ENCODE results near the gene QRICH1. TPM values are rescaled to one million over a fixed set of nuclear protein-coding genes. Genes with fewer than 3 reads are reported as not detected.

Gene QRICH1
- total RNA-seq, 2 donors from 2014 or later, result 126 to 150 TPM

DNA sequence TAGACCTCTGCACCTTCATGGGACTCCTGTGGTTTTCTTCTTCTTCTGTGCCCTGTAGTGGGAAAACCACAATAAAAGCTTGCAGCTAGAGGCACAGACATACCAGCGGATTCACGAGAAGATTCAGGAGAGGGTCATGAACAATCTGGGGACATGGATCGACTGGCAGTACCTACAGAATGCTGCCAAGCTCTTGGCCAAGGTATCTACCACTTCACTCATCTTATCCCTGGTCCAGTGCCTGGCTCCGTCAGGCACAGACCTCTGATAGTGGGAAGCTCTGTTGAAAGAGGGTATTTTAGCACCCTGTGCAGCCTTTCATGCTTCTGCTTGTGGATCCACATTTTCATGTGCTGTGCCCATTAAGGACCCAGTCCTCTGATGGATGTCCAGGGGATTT is 113.6 kb downstream of the QRICH1 start:
- no peak for DNase-seq (ENCODE audit: low spot score in 2 of 2)
- Mint-ChIP-seq H3K9me3 (no peaks in the 10 kb centered on the region), H3K36me3 (peaks cover 4% of the 10 kb centered on the region in 2 donors), H3K27ac (no peak overlapping the region)
- ATAC-seq, result no peak

Other genes with a start within 250 kb of the QRICH1 start
- gene PRKAR2A, start 246.2 kb downstream of the QRICH1 start, total RNA-seq, result 10 to 100 TPM; 13.9 to 25.6 TPM
- gene SLC25A20, start 195.2 kb downstream of the QRICH1 start, total RNA-seq, result 10 to 100 TPM; 18.3 to 20.5 TPM
- 100 to 1,000 TPM; 116 to 127 TPM for gene ARIH2, start 175.2 kb downstream of the QRICH1 start, total RNA-seq
- gene P4HTM, start 103.8 kb downstream of the QRICH1 start, total RNA-seq, result 10 to 100 TPM; 24.3 to 33.3 TPM
- 100 to 1,000 TPM; 140 to 173 TPM for gene WDR6, start 86.7 kb downstream of the QRICH1 start, total RNA-seq
- gene DALRD3, start 75.5 kb downstream of the QRICH1 start, total RNA-seq, result 10 to 100 TPM; 22.9 to 27.1 TPM
- 10 to 100 TPM; 60.3 to 80.8 TPM for gene NDUFAF3, start 72.0 kb downstream of the QRICH1 start, total RNA-seq
- gene IMPDH2, start 64.7 kb downstream of the QRICH1 start, total RNA-seq, result 100 to 1,000 TPM; 538 to 637 TPM
- gene QARS1, start 10.7 kb upstream of the QRICH1 start, total RNA-seq, result 100 to 1,000 TPM; 268 to 378 TPM
- gene USP19, start 26.8 kb upstream of the QRICH1 start, total RNA-seq, result 10 to 100 TPM; 40.8 to 46.7 TPM
- gene LAMB2, start 39.0 kb upstream of the QRICH1 start, total RNA-seq, result 1 to 10 TPM in 1 of 2 donors, not detected in 1; 1.4 TPM
- 10 to 100 TPM; 10.2 to 20.3 TPM for gene CCDC71, start 72.3 kb upstream of the QRICH1 start, total RNA-seq
- gene KLHDC8B, start 77.5 kb upstream of the QRICH1 start, total RNA-seq, result 1 to 10 TPM; 3.1 to 4.9 TPM
- gene C3orf62, start 183.2 kb upstream of the QRICH1 start, total RNA-seq, result 1 to 10 TPM; 4.3 to 5.4 TPM
- 10 to 100 TPM; 76.0 to 92.8 TPM for gene USP4, start 246.0 kb upstream of the QRICH1 start, total RNA-seq